ENCODE measurements around the gene MAP3K20. TPM values are rescaled to one million over a fixed set of nuclear protein-coding genes. Genes with fewer than 3 reads are reported as not detected.

Gene MAP3K20
- total RNA-seq, 1 donor = 68.2 TPM

DNA sequence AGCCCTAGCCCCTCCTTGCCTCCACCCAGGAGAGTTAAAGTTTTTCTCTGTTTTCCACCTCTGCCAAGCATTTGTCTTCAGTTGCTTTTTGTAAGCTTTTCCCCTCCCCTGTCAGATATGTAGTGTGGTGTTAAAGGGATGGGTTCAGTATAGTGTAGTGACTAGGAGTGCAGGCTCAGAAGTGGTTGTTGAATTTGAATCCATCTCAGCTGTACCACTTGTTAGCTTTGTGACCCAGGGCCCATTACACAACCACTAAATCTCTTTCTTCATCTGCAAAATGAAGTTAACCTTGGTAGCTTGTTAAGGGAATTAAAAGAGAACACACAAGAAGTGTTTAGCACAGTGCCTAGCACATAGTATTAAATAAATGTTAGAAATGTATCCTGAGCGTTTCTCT lies 56.9 kb downstream of the MAP3K20 start:
- no peak for DNase-seq (ENCODE audit: low read depth)
- no peak overlapping the region for H3K4me3 ChIP-seq (ENCODE audit: low read depth, low read length)
- TF ChIP-seq, protein P1, sequence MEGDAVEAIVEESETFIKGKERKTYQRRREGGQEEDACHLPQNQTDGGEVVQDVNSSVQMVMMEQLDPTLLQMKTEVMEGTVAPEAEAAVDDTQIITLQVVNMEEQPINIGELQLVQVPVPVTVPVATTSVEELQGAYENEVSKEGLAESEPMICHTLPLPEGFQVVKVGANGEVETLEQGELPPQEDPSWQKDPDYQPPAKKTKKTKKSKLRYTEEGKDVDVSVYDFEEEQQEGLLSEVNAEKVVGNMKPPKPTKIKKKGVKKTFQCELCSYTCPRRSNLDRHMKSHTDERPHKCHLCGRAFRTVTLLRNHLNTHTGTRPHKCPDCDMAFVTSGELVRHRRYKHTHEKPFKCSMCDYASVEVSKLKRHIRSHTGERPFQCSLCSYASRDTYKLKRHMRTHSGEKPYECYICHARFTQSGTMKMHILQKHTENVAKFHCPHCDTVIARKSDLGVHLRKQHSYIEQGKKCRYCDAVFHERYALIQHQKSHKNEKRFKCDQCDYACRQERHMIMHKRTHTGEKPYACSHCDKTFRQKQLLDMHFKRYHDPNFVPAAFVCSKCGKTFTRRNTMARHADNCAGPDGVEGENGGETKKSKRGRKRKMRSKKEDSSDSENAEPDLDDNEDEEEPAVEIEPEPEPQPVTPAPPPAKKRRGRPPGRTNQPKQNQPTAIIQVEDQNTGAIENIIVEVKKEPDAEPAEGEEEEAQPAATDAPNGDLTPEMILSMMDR (IDR thresholded peaks at IDR 0.05; ENCODE audit: insufficient read depth, low read length) = no peak

DNA sequence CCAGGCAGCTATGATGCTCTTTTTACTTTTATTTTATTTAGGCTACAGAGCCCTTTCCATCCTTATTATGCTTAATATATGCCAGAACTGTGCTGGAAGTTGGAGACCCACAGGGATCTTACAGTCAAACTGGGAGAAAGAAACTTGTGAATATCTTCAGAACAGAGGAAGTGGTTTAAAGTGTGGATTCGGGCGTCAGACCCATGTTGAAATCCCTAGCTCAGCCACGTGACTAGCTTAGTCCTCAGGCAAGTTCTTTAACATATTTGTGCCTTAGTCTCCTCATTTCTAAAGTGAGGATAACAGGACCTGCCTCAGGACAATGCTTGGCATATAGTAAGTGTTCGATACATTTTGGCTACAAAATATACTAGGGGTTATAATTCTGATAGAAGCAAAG lies 59.1 kb downstream of the MAP3K20 start:
- H3K4me3 ChIP-seq (ENCODE audit: low read depth, low read length) = no peak overlapping the region
- TF ChIP-seq, protein P1 (IDR thresholded peaks at IDR 0.05; ENCODE audit: insufficient read depth, low read length) = no peak
- DNase-seq (ENCODE audit: low read depth) = no peak

DNA sequence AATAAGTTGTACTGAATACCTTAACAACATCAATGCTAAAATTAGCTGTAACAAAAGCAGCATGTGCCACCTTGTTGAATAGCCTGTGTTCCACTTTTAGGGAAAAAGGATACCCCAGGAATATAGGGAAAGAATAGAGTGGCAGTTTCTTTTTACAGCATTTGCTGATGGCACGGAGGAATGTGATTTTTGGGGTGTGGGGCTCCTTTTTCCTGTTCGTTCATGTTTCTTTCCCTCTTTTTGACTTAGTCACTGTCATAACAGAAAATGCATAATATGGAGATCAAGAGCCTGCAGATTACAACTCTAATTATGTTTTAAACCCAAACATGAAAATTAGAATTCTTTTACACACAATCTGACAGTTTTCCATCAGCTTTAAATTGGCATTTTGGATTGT lies 60.4 kb downstream of the MAP3K20 start:
- no peak overlapping the region for H3K4me3 ChIP-seq (ENCODE audit: low read depth, low read length)
- TF ChIP-seq, protein P1 (IDR thresholded peaks at IDR 0.05; ENCODE audit: insufficient read depth, low read length) = no peak
- DNase-seq (ENCODE audit: low read depth) = no peak

DNA sequence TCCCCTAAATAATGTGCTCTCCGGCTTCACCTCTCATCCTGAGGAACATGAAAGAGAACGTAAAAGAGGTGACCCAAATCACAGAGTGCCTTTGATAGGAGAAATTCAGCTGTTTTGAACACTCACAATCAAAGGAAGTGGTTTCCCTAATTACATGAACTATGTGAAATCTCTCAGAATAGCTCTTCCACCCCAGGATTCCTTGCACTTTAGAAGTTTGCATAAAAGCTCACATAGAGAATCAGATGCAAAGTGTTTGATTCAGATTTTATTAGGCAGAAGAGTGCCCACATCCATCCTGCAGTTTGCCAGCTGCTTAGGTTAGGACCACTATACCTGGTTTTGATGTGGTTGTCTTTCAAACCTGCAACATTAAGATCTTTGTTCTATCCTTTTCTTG lies 61.0 kb downstream of the MAP3K20 start:
- TF ChIP-seq, protein P1 (IDR thresholded peaks at IDR 0.05; ENCODE audit: insufficient read depth, low read length) = no peak
- H3K4me3 ChIP-seq (ENCODE audit: low read depth, low read length) = no peak overlapping the region
- no peak for DNase-seq (ENCODE audit: low read depth)

DNA sequence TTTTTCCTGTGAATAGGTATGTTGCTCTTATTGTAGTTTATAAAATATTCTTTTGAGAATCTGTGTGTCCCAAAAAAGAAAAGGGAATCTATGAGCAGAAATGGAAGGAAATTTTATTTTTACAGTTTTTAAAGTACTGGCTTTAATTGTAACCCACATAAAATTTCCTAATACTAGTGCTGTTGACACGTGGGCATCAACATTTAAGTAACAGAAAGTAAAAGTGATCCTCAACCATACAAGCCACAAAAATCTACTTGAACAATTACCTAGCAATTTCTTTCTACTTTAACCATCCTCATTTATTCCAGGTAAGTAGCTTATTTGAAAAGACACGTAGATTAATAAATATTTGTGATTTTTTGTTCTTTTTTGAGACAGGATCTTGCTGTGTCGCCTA lies 62.0 kb downstream of the MAP3K20 start:
- TF ChIP-seq, protein P1 (IDR thresholded peaks at IDR 0.05; ENCODE audit: insufficient read depth, low read length) = no peak

DNA sequence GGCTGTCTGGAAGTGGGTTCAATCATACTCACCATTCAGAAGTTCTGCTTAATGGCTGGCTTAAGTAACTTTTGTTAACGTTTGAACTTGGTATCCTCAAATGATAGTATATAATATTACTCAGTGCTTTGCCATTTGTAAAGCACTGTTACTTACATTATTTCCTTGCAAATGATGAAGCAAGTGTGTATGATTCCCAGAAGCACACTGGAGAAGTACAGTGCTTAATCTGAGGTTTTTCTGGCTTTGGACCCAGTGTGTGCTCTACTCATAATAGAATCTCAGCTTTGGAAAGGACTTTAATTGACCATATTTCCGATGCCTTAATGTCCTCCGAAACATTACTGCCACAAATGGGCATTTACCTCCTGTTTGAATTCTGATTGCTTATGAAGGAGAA lies 63.3 kb downstream of the MAP3K20 start:
- TF ChIP-seq, protein P1 (IDR thresholded peaks at IDR 0.05; ENCODE audit: insufficient read depth, low read length) = no peak

More for the DNA sequence above, 62.0 kb downstream of the MAP3K20 start:
- no peak overlapping the region for H3K4me3 ChIP-seq (ENCODE audit: low read depth, low read length)
- no peak for DNase-seq (ENCODE audit: low read depth)

DNA sequence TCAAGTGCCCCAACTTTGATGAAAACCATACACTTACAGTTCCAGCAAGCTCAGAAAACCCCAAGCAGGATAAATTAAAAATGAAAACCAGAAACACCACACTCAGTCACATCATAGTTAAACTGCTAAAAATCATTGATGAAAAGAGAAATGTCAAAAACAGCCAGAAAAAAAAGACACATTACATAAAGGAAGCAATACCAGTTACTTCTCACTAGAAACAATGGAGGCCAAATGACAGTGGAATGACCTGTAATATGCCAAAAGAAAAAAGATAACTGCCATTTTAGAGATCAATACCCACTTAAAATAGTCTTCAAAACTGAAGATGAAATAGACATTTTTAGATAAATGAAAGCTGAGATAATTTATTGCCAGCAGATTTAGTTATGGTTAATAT lies 66.0 kb downstream of the MAP3K20 start:
- TF ChIP-seq, protein P1 (IDR thresholded peaks at IDR 0.05; ENCODE audit: insufficient read depth, low read length) = no peak
- H3K4me3 ChIP-seq (ENCODE audit: low read depth, low read length) = no peak overlapping the region

More for the DNA sequence above, 63.3 kb downstream of the MAP3K20 start:
- DNase-seq (ENCODE audit: low read depth) = no peak
- no peak overlapping the region for H3K4me3 ChIP-seq (ENCODE audit: low read depth, low read length)

More for the DNA sequence above, 66.0 kb downstream of the MAP3K20 start:
- DNase-seq (ENCODE audit: low read depth) = no peak

Measured in fibroblast of the aortic adventitia (primary cell).